ENCODE results near the gene DYRK3.

DNA sequence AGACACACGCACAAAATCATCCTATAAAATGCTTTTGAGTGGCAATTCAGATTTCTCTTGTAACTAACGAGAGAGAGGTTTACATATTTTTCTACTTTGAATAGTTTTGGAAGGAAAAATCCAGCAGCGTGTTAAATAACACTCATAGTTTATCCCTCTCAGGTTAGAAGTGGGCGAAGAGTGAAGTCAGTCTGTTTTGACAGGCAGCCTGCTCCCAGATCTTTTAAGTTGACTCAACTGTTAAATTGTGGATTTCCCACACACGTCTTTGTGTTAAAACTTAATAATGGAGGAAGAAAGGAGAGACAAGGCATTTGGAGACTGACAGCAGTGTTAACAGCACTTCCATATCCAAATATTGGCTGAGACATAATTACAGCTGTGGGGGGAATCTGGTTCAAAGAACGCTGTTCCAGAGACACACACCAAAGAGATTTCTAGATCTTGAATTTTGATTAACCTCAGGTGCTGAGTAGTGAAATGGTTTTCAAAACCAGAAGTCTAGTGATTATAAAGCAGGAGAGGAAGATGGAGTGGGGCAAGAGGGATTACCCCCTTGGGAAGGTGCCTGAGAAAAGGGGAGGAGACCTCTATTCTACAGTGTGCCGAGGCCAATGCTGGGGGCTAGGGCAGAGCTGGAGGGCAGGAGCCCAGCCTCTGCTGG lies 52.0 kb downstream of the DYRK3 start:
- TF ChIP-seq, protein P1, sequence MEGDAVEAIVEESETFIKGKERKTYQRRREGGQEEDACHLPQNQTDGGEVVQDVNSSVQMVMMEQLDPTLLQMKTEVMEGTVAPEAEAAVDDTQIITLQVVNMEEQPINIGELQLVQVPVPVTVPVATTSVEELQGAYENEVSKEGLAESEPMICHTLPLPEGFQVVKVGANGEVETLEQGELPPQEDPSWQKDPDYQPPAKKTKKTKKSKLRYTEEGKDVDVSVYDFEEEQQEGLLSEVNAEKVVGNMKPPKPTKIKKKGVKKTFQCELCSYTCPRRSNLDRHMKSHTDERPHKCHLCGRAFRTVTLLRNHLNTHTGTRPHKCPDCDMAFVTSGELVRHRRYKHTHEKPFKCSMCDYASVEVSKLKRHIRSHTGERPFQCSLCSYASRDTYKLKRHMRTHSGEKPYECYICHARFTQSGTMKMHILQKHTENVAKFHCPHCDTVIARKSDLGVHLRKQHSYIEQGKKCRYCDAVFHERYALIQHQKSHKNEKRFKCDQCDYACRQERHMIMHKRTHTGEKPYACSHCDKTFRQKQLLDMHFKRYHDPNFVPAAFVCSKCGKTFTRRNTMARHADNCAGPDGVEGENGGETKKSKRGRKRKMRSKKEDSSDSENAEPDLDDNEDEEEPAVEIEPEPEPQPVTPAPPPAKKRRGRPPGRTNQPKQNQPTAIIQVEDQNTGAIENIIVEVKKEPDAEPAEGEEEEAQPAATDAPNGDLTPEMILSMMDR (IDR thresholded peaks at IDR 0.05), result no peak
- TF ChIP-seq POLR2AphosphoS5 (IDR thresholded peaks at IDR 0.05; ENCODE audit: insufficient read depth in 1 of 2, low read depth in 1 of 2) (no peak), POLR2A (IDR thresholded peaks at IDR 0.05) (no peak)

Data from vagina (tissue), 2 donors.